ENCODE measurements around the gene PROK1.

DNA sequence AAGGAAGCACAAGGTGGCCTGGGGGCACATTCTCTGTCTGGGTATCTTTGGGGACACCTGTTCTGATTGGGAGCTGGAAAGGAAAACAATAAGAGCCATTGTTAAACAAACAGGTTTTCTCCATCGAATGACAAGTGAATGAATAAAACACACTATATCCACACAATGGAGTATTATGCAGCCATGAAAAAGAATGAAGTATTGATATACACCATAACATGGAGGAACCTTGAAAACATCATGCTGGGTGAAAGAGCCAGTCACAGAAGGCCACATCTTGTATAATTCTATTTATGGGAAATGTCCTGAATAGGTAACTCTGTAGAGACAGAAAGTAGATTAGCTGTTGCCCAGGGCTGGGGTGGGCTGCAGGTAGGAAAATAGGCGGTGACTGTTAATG is 11.1 kb downstream of the PROK1 start:
- TF ChIP-seq, protein P1, sequence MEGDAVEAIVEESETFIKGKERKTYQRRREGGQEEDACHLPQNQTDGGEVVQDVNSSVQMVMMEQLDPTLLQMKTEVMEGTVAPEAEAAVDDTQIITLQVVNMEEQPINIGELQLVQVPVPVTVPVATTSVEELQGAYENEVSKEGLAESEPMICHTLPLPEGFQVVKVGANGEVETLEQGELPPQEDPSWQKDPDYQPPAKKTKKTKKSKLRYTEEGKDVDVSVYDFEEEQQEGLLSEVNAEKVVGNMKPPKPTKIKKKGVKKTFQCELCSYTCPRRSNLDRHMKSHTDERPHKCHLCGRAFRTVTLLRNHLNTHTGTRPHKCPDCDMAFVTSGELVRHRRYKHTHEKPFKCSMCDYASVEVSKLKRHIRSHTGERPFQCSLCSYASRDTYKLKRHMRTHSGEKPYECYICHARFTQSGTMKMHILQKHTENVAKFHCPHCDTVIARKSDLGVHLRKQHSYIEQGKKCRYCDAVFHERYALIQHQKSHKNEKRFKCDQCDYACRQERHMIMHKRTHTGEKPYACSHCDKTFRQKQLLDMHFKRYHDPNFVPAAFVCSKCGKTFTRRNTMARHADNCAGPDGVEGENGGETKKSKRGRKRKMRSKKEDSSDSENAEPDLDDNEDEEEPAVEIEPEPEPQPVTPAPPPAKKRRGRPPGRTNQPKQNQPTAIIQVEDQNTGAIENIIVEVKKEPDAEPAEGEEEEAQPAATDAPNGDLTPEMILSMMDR (IDR thresholded peaks at IDR 0.05): no peak
- no peak for TF ChIP-seq POLR2A (IDR thresholded peaks at IDR 0.05)

Measured in heart left ventricle (tissue), 13 donors.